Activated CD8-positive, alpha-beta memory T cell treated with anti-CD3 and anti-CD28 coated beads for 48 hours (primary cell): ENCODE data around the gene NMNAT2.
"Not testable (repeated sequence)": the region's sequence is repeated elsewhere in the genome, so short reads cannot be mapped to it uniquely, and the experiment has no call there.

Source experiments
- DNase-seq, 3 experiments: peaks; one replicate each; pipeline ENCODE4 v3.0.0-alpha.2; 2020; ENCODE audit warnings: low read depth in 2 of 3, low spot score in 2 of 3

Gene NMNAT2

DNA sequence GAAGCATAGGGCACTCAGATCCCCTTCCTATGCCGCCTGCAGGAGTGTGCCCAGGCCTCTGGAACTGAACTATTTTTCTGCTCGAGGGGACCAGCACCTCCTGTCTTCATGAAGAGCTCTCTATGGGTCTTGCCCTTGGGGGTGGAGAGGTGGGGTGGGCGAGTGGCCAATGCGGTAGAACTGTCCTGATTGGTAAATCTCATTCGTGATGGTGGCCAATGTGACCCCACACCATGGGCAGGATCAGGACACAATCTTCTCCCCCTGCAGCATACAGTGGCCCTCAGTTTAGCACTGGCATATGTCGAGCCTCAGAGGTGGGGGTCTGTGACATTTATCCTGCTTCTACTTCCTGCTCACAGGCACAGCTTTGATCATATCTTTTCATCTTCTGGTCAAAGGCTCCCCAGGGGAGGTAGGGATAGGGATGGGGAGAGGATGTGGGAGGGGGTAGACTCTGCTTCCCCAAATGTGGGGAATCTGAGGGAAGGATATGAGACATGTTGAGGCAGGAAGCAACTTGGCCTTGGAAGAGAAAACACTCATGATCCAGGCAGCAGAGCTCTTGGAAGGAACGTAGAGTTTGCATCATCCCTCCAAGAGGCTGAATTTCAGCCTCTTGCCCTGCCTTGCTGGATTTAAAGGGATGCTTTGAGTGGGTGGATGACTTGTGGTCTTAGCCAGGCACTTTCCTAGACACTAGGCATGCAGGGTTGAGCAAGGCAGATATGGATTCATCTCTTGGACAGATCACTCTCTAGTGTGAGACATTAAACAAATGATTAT, 150.3 kb downstream of the NMNAT2 start:
- no peak for DNase-seq

DNA sequence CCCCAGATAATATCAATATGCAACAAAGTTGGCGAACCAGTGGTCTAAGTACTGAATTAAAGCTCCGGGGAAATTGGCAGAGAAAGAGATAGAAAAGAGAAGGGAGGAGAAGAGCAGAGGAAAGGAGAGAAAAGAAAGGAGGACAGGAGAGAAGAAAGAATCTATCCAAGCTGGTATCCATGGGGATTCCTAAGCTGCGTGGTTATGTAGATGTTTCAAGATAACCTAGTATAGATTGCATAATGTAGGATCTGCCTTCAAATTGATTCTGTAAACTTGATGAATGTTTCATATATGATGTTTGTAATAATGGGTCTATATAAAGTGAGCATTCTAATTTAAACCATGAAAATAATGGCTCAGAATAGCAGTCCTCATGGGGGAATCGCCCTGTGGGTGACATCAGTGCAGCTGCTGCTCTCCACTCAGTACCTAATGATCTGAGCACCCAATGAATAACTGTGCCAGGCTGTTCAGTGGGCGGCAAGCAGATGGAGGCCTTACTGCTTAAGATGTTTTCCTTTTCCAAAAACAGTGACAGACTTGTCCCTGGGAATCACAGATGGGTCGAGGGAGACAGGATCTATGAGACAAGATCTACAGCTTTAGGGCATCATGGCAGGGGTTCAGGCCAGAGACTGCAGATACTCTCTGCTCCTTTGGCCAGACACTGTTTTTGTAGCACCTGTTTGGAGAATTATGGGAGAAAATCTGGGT, 154.1 kb downstream of the NMNAT2 start:
- no peak for DNase-seq

DNA sequence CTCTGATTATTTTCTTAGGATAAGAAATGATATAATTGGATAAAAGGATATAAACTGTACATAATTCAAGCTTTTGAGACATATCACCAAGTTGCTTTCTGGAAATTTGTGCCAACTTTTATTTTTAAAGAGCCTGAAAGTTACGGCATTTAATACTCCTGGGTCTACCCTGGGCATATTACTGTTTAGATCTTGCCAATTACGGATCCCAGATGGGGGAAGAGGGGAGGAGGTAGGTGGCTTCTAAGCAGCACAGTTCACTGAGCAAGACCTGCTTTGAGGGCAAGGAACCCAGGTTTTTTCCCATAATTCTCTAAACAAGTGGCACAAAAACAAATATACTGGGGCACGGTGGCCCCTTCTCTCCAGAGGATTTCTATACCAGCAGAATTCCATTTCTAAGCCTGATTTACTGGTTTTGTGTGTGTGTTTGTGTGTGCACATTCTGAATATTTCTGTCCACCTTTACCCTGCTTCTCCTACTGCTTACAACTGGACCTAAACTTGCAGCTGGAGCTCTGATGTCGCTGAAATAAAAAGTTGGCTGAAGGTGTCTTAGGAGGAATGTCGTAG, 155.5 kb downstream of the NMNAT2 start:
- DNase-seq = no peak

DNA sequence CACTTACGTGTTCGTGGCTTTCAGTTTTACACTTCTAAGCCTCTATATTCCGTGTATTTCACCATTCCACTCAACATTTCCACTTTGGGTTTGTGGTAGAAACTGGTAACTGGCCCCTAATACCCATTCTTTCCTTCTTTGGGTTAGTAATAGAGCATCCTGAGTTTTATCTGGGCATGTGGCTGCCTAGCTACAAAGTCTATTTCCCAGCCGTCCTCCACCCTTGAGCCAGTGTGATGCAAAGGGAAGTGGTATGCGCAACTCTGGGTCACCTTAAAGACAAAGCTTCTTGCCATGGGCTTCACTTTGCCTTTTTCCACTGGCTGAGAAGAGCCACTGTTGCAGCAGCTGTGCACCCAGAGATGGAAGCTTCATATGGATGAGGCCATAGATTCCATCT, 158.3 kb downstream of the NMNAT2 start:
- no peak for DNase-seq

DNA sequence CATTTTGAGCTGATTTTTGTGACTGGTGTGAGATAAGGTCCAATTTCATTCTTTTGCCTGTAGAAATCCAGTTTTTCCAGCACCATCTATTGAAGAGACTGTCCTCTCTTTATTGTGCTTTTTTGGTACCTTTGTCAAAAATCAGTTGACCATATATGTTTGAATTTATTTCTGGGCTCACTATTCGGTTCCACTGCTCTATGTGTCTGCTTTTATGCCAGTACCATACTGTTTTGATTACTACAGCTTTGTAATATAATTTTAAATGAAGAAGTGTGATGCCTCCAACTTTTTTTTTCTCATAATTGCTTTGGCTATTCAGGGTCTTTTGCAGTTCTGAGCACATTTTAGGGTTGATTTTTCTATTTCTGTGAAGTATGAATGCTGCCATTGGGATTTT, 163.1 kb downstream of the NMNAT2 start:
- no peak for DNase-seq

DNA sequence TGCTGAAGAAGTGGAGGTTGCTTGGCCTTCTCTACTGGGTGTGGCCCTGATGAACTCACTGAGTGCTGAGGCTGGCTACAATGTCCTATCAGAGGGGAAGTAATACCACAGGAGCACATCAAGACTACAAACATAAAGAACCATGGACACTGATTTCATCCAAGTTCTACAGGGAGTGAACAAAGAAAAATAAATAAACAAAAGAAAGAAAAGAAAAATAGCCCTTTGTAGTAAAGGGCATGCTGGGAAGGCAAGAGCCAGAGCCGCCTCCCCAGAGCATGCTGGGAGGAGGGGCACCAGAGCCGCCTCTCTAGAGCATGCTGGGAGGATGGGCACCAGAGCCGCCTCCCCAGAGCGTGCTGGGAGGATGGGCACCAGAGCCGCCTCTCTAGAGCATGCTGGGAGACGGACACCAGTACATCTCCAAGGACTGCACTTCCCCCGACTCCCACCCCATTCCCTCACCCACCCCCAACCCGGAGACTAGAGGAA, 166.2 kb downstream of the NMNAT2 start:
- DNase-seq = no peak

DNA sequence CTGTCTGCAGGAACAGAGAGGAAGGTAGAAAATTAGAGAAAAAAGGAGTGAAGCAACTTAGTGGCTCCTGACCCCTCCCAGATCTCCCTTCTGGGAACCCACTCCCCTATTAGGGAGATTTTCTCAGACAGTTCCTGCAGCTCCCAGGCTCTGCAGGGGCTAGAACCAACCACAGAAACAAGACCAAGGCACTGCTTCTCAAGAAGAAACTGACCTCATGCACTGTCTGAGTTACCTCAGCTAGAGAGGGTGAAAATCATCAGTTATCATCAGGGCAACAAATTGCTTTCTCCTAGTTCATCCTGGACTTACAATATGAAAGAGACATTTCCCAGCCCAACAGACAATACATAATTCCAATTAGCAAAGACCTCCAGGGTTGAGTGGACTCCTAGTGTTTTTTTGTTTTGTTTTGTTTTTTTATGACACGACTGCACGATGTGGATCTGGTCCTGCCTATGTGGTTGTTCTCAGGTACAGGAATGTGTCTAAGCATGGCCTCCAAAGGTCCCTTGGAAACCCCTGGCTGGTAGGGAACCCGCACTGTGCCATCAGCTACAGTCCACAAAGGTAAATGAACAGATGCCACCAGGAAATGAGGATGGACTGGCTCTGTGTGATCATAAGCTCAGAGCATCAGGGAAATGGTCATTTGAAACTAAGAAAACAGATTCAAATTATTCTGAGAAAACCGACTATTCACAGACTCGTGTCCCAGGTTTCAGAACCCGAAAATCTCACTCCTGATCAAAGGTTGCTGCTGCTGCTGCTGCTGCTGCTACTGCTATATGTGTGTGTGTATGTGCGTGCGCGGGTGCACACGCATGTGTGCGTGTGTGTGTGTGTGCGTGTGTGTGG, 166.8 kb downstream of the NMNAT2 start:
- no peak for DNase-seq

DNA sequence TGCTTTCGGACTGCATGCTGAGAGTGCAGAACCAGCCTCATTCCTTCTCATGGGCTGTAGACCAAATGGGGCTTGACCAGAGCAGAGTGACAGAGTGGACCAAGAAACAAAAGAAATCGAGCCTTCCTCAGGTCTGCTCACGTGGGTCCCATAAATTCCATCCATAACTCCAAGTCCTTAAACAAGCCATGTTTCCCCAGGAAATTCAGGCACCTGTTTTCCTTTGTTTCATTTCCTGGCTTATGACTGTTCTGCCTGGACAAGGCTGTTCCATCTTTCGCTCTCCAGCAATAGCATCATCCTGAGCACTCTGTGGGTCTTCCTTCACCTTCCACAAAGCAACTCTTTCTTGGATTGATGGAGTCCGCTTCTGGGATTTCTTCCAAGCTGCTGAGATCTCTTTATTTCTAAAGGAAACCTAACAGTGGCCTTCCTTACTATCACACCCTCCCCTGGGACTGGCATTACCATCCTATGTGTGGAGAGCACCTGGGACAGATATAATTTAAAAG, 168.2 kb downstream of the NMNAT2 start:
- DNase-seq = no peak

DNA sequence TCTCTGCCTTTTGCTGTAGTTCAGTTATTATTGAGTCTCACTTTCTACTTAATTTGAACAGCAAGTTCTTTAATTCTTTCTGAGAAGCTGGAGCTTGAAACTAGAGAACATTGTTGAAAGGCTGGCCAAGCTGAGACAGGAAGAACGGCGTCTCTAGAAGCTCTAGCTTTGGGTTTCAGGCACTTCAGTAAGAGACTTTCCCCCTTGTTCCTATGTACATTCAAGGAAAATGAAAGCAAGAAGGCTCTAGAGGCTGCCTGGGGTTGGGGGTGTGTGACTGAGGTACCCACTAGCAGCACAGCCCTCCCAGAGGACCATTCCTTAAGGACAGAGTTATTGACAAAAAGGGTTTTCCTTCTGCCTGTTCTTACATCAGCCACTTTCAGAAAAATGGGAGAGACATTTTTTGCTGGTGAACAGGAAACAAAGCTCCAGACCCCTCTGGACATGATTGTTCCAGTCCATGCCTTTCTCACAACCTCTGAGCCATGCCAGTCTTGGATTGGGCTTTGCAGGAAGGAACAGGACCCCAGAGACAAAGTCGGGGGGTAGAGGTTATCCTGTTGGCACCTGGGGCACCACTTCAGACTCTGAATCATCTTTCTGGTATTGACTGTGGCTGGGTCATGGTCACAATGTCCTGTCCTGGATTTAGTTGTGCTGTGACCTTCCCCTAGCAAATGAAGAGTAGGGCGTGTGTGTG, 169.0 kb downstream of the NMNAT2 start:
- DNase-seq = no peak

DNA sequence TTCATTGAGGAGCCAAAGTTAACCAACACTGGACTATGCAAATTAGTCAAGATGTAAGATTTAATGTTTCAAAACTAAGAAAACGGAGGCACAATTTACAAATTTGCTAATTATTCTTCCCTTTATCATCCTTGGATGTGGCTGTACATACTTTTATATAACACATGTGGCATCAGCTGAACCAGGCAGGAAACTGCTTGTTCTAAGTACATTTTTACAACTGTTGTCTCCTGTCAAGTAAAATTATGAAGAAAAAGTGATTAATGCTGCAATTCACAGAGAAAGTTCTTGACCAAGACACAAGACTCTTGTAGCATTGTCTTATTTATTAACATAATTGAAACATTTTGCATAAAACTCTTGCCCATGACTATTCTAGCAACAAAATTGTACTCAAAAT, 170.2 kb downstream of the NMNAT2 start:
- DNase-seq = no peak

DNA sequence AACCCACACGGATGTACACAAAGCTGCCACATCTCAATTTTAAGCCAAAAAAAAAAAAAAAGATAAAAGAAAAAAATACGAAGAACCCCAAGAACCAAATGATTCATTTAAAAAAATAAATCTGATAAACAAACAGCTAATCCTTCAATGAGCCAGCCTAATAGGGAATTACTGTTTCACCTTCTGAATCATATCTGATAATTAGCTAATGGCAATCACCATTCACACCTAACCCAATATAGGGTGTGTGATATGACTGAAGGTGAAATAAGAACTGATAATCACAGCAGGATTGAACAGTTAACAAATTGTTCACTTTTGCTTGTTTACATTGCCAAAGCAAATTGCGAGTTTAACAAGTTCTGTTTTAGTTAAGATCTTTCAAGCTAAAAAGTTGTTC, 170.7 kb downstream of the NMNAT2 start:
- DNase-seq = no peak

DNA sequence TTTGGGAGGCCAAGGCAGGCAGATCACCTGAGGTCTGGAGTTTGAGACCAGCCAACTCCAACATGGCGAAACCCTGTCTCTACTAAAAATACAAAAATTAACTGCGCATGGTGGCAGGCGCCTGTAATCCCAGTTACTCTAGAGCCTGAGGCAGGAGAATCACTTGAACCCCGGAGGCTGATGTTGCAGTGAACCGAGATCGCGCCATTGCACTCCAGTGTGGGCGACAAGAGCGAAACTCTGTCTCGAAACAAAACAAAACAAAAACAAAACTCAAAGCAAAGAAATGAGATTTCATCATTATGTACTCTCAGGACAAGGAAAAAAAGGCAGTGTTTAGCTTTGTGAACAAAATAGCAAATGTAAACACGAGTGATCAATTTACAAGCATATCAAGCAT, 171.1 kb downstream of the NMNAT2 start:
- DNase-seq = no peak

DNA sequence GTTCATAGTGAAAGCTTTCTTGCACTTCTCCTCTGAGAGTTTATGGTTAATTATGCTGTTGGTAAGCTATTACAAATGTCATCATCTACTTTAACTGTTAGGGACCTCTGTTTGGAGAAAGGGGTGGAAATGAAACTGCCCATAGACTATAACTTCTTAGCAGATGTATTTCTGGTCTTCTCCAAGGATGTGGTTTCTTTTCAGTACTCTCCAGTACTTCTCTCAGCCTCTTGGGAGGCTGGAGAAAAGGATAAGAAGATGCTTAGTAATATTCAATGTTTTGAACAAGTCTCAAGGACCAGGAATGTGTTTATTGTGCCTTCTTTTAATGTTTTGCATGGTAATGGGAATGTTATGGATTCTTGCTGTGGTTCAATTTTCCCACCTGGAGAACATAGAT, 171.7 kb downstream of the NMNAT2 start:
- DNase-seq = no peak

DNA sequence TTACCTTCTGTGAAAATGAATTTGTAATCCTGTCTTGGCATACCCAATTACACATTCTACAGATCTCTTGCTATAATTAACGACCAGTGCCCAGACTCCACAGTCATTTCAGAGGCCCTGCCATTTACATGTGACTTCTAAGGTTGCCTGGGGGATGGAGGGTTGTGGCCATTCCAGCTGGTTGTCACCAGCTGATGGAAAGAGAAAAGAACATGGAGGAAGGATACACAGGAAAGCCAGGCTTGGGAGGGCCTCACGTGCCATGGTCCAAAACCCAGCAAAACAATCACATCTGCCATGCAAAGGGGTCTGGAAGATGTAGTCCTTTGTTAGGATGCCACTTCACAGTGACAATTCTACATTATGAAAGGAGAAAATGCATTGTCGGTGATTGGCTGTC, 172.8 kb downstream of the NMNAT2 start:
- DNase-seq = no peak

DNA sequence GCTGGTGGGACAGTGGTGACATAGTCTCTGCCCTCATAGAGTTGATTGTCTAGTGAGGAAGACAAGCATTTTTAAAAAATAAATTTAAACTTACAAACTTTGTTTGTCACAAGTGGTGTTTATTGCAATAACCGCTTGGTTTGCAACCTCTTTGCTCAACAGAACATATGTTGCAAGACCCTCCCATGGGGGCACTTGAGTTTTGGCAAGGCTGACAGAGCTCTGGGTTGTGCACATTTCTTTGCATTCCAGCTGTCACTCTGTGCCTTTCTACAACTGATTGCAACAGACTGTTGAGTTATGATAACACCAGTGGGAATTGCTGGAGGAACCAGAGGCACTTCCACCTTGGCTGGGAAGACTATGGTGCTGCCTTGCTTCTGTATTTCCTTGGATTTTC, 173.7 kb downstream of the NMNAT2 start:
- DNase-seq = no peak

DNA sequence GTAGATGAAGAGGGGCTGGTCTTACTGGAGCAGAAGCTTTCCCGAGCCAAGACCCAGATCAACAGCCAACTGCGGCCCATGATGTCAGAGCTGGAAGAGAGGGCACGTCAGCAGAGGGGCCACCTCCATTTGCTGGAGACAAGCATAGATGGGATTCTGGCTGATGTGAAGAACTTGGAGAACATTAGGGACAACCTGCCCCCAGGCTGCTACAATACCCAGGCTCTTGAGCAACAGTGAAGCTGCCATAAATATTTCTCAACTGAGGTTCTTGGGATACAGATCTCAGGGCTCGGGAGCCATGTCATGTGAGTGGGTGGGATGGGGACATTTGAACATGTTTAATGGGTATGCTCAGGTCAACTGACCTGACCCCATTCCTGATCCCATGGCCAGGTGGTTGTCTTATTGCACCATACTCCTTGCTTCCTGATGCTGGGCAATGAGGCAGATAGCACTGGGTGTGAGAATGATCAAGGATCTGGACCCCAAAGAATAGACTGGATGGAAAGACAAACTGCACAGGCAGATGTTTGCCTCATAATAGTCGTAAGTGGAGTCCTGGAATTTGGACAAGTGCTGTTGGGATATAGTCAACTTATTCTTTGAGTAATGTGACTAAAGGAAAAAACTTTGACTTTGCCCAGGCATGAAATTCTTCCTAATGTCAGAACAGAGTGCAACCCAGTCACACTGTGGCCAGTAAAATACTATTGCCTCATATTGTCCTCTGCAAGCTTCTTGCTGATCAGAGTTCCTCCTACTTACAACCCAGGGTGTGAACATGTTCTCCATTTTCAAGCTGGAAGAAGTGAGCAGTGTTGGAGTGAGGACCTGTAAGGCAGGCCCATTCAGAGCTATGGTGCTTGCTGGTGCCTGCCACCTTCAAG, 174.8 kb downstream of the NMNAT2 start:
- no peak for DNase-seq

DNA sequence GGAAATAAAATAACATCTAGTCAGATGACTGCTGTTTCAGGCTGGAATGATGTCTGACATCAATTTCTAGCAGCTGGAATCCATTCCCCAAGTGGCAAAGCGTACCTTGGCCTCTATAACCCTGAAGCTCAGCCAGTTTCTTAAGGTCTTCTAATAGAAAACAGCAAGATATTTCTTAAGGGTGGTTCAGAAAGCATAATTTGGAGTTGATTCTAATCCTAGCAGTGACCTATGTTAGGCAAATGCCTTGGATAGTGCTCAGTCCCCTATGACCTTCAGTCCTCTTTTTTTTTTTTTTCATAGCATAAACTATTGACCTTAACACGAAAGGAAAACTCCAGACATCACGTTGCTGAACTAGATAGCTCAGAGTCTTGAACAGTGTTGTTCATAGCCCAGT, 175.6 kb downstream of the NMNAT2 start:
- DNase-seq = no peak

DNA sequence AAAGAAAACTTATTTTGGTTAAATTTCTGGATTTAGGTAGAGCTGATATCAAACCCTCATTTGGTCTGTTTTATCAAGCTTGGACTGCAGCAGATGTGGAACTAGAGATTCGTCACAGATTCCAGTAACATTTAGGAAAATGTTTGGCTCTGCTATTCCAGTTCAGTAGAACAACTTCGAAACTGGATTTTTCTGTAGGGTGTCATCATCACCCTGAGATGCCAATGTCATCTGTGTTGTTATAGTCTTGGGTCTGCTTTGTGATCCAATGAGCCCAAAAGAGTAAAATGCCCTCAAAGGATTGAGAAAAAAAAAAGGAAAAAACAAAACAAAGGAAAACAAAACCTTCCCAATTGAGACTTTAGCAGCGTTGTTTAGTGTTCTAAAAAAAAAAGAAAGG, 176.7 kb downstream of the NMNAT2 start:
- no peak for DNase-seq

DNA sequence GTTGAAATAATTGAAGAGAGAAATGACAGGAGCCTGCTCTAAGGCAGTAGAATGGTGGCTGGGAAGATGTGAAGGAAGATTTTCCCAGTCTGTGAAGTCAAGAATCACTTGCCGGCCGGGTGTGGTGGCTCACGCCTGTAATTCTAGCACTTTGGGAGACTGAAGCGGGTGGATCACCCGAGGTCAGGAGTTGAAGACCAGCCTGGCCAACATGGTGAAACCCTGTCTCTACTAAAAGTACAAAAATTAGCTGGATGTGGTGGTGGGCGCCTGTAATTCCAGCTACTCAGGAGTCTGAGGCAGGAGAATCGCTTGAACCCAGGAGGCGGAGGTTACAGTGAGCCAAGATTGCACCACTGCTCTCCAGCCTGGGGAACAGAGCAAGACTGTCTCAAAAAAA, 177.3 kb downstream of the NMNAT2 start:
- DNase-seq = not testable (repeated sequence)

DNA sequence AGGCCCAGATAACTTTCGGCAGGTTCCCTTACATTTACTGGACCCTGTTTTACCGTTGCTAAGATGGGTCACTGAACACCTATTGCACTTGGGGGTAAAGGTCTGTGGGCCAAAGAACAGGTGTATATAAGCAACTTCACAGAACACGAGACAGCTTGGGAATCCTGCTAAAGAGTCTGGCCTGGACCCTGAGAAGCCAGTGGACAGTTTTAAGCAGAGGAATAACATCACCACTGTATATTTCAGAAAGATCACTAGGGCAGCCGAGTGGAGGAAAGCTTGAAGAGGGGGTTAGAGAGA, 177.7 kb downstream of the NMNAT2 start:
- DNase-seq = no peak
